ENCODE data around the gene ARHGEF10L.
"Not testable (repeated sequence)": the region's sequence is repeated elsewhere in the genome, so short reads cannot be mapped to it uniquely, and the experiment has no call there.

The ARHGEF10L gene, protein sequence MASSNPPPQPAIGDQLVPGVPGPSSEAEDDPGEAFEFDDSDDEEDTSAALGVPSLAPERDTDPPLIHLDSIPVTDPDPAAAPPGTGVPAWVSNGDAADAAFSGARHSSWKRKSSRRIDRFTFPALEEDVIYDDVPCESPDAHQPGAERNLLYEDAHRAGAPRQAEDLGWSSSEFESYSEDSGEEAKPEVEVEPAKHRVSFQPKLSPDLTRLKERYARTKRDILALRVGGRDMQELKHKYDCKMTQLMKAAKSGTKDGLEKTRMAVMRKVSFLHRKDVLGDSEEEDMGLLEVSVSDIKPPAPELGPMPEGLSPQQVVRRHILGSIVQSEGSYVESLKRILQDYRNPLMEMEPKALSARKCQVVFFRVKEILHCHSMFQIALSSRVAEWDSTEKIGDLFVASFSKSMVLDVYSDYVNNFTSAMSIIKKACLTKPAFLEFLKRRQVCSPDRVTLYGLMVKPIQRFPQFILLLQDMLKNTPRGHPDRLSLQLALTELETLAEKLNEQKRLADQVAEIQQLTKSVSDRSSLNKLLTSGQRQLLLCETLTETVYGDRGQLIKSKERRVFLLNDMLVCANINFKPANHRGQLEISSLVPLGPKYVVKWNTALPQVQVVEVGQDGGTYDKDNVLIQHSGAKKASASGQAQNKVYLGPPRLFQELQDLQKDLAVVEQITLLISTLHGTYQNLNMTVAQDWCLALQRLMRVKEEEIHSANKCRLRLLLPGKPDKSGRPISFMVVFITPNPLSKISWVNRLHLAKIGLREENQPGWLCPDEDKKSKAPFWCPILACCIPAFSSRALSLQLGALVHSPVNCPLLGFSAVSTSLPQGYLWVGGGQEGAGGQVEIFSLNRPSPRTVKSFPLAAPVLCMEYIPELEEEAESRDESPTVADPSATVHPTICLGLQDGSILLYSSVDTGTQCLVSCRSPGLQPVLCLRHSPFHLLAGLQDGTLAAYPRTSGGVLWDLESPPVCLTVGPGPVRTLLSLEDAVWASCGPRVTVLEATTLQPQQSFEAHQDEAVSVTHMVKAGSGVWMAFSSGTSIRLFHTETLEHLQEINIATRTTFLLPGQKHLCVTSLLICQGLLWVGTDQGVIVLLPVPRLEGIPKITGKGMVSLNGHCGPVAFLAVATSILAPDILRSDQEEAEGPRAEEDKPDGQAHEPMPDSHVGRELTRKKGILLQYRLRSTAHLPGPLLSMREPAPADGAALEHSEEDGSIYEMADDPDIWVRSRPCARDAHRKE (N-terminal part only)

DNA sequence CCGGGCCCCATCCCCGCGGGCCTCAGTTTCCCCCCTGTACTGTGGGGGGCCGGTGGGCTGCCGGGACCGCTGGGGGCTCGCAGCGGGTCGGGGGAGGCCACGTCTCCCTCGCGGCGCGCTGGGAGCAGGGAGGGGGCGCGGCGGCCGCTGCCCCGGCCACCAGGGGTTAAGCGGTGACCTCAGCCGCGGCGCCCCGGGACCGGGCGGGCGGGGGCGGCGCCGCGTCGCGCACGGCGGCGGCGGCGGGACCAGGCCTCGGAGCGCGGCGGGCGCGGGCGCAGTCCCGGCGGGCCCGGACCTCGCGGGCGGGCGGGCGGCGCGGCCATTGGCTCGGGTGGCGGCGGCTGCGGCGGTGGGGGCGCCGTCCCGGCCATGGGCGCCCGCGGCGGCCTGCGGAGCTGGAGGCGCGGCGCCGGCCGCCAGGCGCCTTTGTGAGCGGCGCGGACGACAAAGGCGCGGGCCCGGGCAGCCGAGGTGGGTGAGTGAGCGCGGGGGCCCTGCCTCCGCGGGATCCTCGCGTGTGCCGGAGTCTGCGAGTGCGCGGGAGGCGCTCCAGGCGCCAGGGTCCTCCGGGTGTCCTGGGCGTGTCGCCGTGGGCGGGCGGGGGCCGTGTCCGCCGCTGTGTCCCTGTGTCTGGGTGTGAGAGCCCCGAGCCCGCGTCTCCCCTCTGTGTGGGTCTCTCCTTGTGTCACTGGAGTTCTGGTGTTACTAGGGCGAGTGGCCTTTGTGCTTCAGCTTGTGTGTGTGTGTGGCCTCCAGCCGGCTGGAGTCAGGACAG is at the start of gene ARHGEF10L:
TSS of gene ARHGEF10L (plus strand) at position 222 of the 778 bp plus-strand sequence. CDS start 40,898 bp downstream, outside the sequence.
- Mint-ChIP-seq H3K4me1 (peaks cover 6% of the 10 kb centered on the region), H3K36me3 (ENCODE audit: low read depth) (no peaks in the 10 kb centered on the region), H3K9me3 (no peaks in the 10 kb centered on the region), H3K27me3 (peaks cover 40% of the 10 kb centered on the region), H3K27ac (no peak within 1 kb of the TSS), H3K4me3 (no peak within 1 kb of the TSS)
- DNase-seq, result no peak
- ATAC-seq, result no peak

GRCh38 chr1:17489768-17490417 is 49.6 kb upstream of the ARHGEF10L start:
- H3K36me3 Mint-ChIP-seq (ENCODE audit: low read depth); H3K27me3 Mint-ChIP-seq: not testable (repeated sequence)

DNA sequence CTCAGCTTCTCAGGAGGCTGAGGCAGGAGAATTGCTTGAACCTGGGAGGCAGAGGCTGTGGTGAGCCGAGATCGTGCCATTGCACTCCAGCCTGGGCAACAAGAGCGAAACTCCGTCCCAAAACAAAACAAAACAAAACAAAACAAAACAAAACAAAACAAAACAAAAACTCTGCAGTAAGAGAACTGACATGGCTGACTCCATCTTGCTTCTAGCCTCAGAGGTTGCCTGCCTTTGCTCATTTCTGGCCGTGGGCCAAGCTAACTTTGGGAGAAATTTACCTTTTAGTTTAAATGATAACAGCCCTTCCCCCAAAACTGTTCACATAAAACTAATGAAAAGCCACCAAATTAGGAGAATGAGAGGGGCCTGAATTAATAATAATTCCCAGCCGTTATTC is 48.8 kb upstream of the ARHGEF10L start:
- not testable (repeated sequence) for H3K27me3 Mint-ChIP-seq, H3K27ac Mint-ChIP-seq, ATAC-seq

More at GRCh38 chr1:17489768-17490417, 49.6 kb upstream of the ARHGEF10L start:
- not testable (repeated sequence) for H3K4me3 Mint-ChIP-seq, H3K4me1 Mint-ChIP-seq, H3K9me3 Mint-ChIP-seq, ATAC-seq, H3K27ac Mint-ChIP-seq, DNase-seq

GRCh38 chr1:17494114-17494729 is 45.3 kb upstream of the ARHGEF10L start:
- Mint-ChIP-seq H3K27me3 (peaks cover 12% of the 10 kb centered on the region), H3K27ac (no peak overlapping the region), H3K36me3 (ENCODE audit: low read depth) (no peaks in the 10 kb centered on the region), H3K4me3 (no peak overlapping the region), H3K4me1 (no peaks in the 10 kb centered on the region), H3K9me3 (no peaks in the 10 kb centered on the region)
- DNase-seq (peak; percentile 77), ATAC-seq (peak; percentile 95)

More for the DNA sequence above, 48.8 kb upstream of the ARHGEF10L start:
- H3K9me3 Mint-ChIP-seq; H3K4me1 Mint-ChIP-seq; H3K4me3 Mint-ChIP-seq; DNase-seq; H3K36me3 Mint-ChIP-seq (ENCODE audit: low read depth): not testable (repeated sequence)

DNA sequence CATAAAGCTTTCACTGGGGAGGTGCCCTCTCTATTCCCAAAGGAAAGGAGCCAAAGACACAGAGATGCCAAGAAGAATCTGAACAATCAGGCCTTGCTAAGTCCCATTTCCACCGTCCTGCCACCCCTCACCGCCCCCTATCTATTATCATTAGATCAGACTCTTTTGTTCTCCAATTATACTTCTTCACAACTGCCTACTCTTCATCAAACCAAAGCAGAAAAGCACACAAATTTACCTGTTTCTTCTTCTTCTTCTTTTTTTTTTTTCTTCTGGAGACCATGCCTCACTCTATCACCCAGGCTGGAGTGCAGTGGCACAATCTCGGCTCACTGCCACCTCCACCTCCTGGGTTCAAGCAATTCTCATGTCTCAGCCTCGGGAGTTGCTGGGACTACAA is 43.1 kb upstream of the ARHGEF10L start:
- Mint-ChIP-seq H3K9me3 (no peaks in the 10 kb centered on the region), H3K27me3 (peaks cover 17% of the 10 kb centered on the region), H3K4me3 (no peak overlapping the region), H3K36me3 (ENCODE audit: low read depth) (no peaks in the 10 kb centered on the region), H3K4me1 (no peaks in the 10 kb centered on the region), H3K27ac (no peak overlapping the region)
- DNase-seq, result no peak
- no peak for ATAC-seq

- DNase-seq, result no peak
- no peaks in the 10 kb centered on the region for H3K9me3 Mint-ChIP-seq
- no peaks in the 10 kb centered on the region for H3K36me3 Mint-ChIP-seq (ENCODE audit: low read depth)
- no peak overlapping the region for H3K27ac Mint-ChIP-seq
- no peak overlapping the region for H3K4me3 Mint-ChIP-seq
- ATAC-seq, result no peak
- no peaks in the 10 kb centered on the region for H3K4me1 Mint-ChIP-seq
- H3K27me3 Mint-ChIP-seq, result peaks cover 23% of the 10 kb centered on the region
Observed at GRCh38 chr1:17498214-17498613, 41.3 kb upstream of the ARHGEF10L start.

- Mint-ChIP-seq H3K4me1 (no peaks in the 10 kb centered on the region), H3K9me3 (no peaks in the 10 kb centered on the region), H3K4me3 (no peak overlapping the region), H3K27ac (no peak overlapping the region), H3K27me3 (peaks cover 18% of the 10 kb centered on the region), H3K36me3 (ENCODE audit: low read depth) (no peaks in the 10 kb centered on the region)
- DNase-seq (peak; percentile 70), ATAC-seq (peak; percentile 81)
Observed at GRCh38 chr1:17502326-17502778, 37.1 kb upstream of the ARHGEF10L start.

DNA sequence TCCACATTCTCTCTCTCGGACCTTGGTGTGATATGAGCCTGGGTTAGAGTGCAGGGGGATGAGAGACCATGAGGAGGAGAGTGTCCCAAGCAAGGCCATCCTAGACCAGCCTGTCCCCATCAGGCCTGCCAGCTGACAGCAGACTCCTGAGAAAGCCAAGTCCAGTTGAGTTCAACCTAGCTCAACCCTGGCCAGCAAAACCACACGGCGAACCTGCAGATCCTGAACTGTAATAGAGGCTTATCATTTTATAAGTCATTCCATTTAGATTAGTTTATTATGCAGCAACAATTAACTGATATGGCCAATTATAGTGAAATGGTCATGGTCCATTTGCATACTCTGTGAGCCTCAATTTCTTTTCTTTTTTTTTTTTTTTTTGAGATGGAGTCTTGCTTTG is 36.4 kb upstream of the ARHGEF10L start:
- DNase-seq (no peak), ATAC-seq (no peak)
- no peaks in the 10 kb centered on the region for H3K9me3 Mint-ChIP-seq
- H3K4me1 Mint-ChIP-seq, result no peaks in the 10 kb centered on the region
- H3K27ac Mint-ChIP-seq, result no peak overlapping the region
- no peaks in the 10 kb centered on the region for H3K36me3 Mint-ChIP-seq (ENCODE audit: low read depth)
- peaks cover 15% of the 10 kb centered on the region for H3K27me3 Mint-ChIP-seq
- H3K4me3 Mint-ChIP-seq, result no peak overlapping the region

GRCh38 chr1:17507200-17507599 is 32.3 kb upstream of the ARHGEF10L start:
- not testable (repeated sequence) for DNase-seq; ATAC-seq; H3K4me3 Mint-ChIP-seq; H3K27ac Mint-ChIP-seq; H3K4me1 Mint-ChIP-seq; H3K9me3 Mint-ChIP-seq; H3K36me3 Mint-ChIP-seq (ENCODE audit: low read depth); H3K27me3 Mint-ChIP-seq

DNA sequence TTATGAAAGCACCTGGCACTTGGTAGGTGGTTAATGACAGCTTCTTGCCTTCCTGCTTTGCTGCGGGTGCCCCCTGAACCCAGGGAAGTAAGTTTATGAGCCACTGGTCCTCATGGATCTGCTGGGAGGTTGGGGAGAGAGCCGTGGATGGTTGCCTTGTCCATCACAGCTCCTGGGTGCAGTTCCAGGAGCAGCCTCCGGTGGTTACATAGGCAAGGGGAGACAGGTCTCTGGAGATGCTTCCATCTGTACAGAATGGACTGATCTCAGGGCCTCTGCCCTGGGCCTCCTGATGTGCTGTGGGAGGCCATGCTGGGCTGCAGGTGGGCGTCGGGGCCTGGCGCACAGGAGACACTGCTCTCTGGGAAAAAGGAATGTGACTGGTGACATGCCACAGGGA is 31.6 kb upstream of the ARHGEF10L start:
- H3K9me3 Mint-ChIP-seq, result no peaks in the 10 kb centered on the region
- H3K36me3 Mint-ChIP-seq (ENCODE audit: low read depth), result no peaks in the 10 kb centered on the region
- no peak overlapping the region for H3K4me3 Mint-ChIP-seq
- H3K27me3 Mint-ChIP-seq, result peaks cover 2% of the 10 kb centered on the region
- DNase-seq, result no peak
- H3K27ac Mint-ChIP-seq, result no peak overlapping the region
- ATAC-seq, result no peak
- no peaks in the 10 kb centered on the region for H3K4me1 Mint-ChIP-seq

GRCh38 chr1:17509363-17509762 is 30.1 kb upstream of the ARHGEF10L start:
- Mint-ChIP-seq H3K27me3 (peaks cover 3% of the 10 kb centered on the region), H3K9me3 (no peaks in the 10 kb centered on the region), H3K27ac (no peak overlapping the region), H3K4me3 (no peak overlapping the region), H3K4me1 (no peaks in the 10 kb centered on the region), H3K36me3 (ENCODE audit: low read depth) (no peaks in the 10 kb centered on the region)
- no peak for DNase-seq
- no peak for ATAC-seq

DNA sequence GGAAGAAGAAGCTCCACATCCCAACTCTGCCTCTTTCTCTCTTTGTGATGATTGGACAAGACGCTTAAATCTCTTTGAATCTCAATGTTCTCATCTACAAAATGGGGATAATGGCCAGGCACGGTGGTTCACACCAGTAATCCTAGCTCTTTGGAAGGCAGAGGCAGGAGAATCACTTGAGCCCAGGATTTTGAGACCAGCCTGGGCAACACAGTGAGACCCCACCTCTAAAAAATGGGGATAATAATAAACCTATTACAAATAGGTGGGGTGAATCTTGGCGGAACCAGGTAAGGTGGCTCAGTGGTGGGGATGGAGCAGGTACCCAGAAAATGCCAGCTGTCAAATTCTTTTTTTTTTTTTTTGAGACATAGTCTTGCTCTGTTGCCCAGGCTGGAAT is 29.4 kb upstream of the ARHGEF10L start:
- Mint-ChIP-seq H3K27ac (no peak overlapping the region), H3K4me3 (no peak overlapping the region)
- DNase-seq, result no peak

GRCh38 chr1:17511188-17511587 is 28.3 kb upstream of the ARHGEF10L start:
- no peak for DNase-seq
- no peak overlapping the region for H3K27ac Mint-ChIP-seq
- peaks cover 5% of the 10 kb centered on the region for H3K27me3 Mint-ChIP-seq
- no peaks in the 10 kb centered on the region for H3K9me3 Mint-ChIP-seq
- no peaks in the 10 kb centered on the region for H3K36me3 Mint-ChIP-seq (ENCODE audit: low read depth)
- H3K4me1 Mint-ChIP-seq, result no peaks in the 10 kb centered on the region
- H3K4me3 Mint-ChIP-seq, result no peak overlapping the region
- ATAC-seq, result no peak

More for the DNA sequence above, 29.4 kb upstream of the ARHGEF10L start:
- Mint-ChIP-seq H3K4me1 (no peaks in the 10 kb centered on the region), H3K36me3 (ENCODE audit: low read depth) (no peaks in the 10 kb centered on the region), H3K27me3 (peaks cover 3% of the 10 kb centered on the region), H3K9me3 (no peaks in the 10 kb centered on the region)
- ATAC-seq, result no peak

All from activated naive CD8-positive, alpha-beta T cell treated with anti-CD3 and anti-CD28 coated beads, Interleukin-2, amount 50 U/mL, for 24 hours (primary cell).